Smooth muscle cell (in vitro differentiated cells): Measurements from ENCODE around the gene SLC40A1. TPM values are rescaled to one million over a fixed set of nuclear protein-coding genes. Genes with fewer than 3 reads are reported as not detected.

Experiments
- DNase-seq: peaks from one replicate; lab custom pipeline; 2025; ENCODE audit not compliant: unreplicated experiment; lab: John Stamatoyannopoulos, UW
- H2AFZ ChIP-seq: fragments of 200-600 bp; sonication (generic); 2 replicates; pipeline ENCODE4 v1.6.0; 2016; ENCODE audit warnings: antibody characterized with exemption, low read depth, mild to moderate bottlenecking
- H3F3A ChIP-seq: fragments of 200-600 bp; sonication (generic); 2 replicates; pipeline ENCODE4 v1.6.0; 2017; ENCODE audit warnings: antibody characterized with exemption, low read depth
- H3K27ac ChIP-seq: fragments of 200-600 bp; sonication (generic); 2 replicates; pipeline ENCODE4 v1.5.1; 2016; ENCODE audit warnings: low read depth, mild to moderate bottlenecking
- H3K27me3 ChIP-seq: fragments of 200-600 bp; sonication (generic); 2 replicates; pipeline ENCODE4 v1.6.1; 2016; ENCODE audit warnings: low read depth, mild to moderate bottlenecking
- H3K36me3 ChIP-seq: fragments of 200-600 bp; sonication (generic); 2 replicates; pipeline ENCODE4 v1.5.1; 2016; ENCODE audit warnings: low read depth
- H3K4me1 ChIP-seq: fragments of 200-600 bp; sonication (generic); 2 replicates; pipeline ENCODE4 v1.5.1; 2016; ENCODE audit warnings: low read depth
- H3K4me2 ChIP-seq: fragments of 200-600 bp; sonication (generic); 2 replicates; pipeline ENCODE4 v1.6.0; 2016; ENCODE audit warnings: mild to moderate bottlenecking
- H3K4me3 ChIP-seq: fragments of 200-600 bp; sonication (generic); 2 replicates; pipeline ENCODE4 v1.5.1; 2016; ENCODE audit warnings: mild to moderate bottlenecking
- H3K79me2 ChIP-seq: fragments of 200-600 bp; sonication (generic); 2 replicates; pipeline ENCODE4 v1.6.0; 2016; ENCODE audit warnings: low read depth, mild to moderate bottlenecking
- H3K9ac ChIP-seq: fragments of 200-600 bp; sonication (generic); 2 replicates; pipeline ENCODE4 v1.6.0; 2016; ENCODE audit warnings: low read depth
- H3K9me3 ChIP-seq: fragments of 200-600 bp; sonication (generic); replicated peaks from 2 replicates; pipeline ENCODE4 v1.5.1; 2016; ENCODE audit warnings: low read depth
- H4K20me1 ChIP-seq: fragments of 200-600 bp; sonication (generic); 2 replicates; pipeline ENCODE4 v1.6.0; 2016; ENCODE audit warnings: low read depth
- WGBS: methylation state at CpG from one replicate; pipeline ENCODE4 v1.1.7; 2016; ENCODE audit warnings: low lambda C conversion rate; 5-methylcytosine and 5-hydroxymethylcytosine counted together
- polyA plus RNA-seq: library from polyadenylated mRNA; unstranded; fragments of >200 nt; fragmentation: Nextera tagmentation; extraction: Ambion mirVana; gene quantifications from 2 replicates; pipeline ENCODE4 v1.2.1, GENCODE V29; 2016
- total RNA-seq: library from RNA; depleted of rRNA; stranded (reverse); fragments of >200 nt; gene quantifications from 2 replicates; pipeline ENCODE4 v1.2.3, GENCODE V29; 2014
- TF ChIP-seq, protein P1 (sequence below): fragments of 200-600 bp; sonication (generic); IDR thresholded peaks from 2 replicates; pipeline ENCODE4 v1.5.1; 2017; ENCODE audit warnings: borderline replicate concordance, mild to moderate bottlenecking, antibody characterized with exemption; ENCODE audit not compliant: insufficient read depth, poor library complexity, severe bottlenecking

The SLC40A1 gene
- total and polyA plus RNA-seq, 2 experiments from 2014 or later, result 8.7 to 10.5 TPM

- Histone ChIP-seq H3K9me3 (no peaks in the 10 kb centered on the region), H2AFZ (peak overlapping the region; percentile 59), H4K20me1 (no peaks in the 10 kb centered on the region), H3K4me3 (no peak overlapping the region), H3K9ac (no peak overlapping the region), H3K36me3 (no peaks in the 10 kb centered on the region), H3K27ac (no peak overlapping the region), H3K27me3 (no peaks in the 10 kb centered on the region), H3K4me1 (no peaks in the 10 kb centered on the region), H3F3A (no peaks in the 10 kb centered on the region), H3K4me2 (no peak overlapping the region), H3K79me2 (no peaks in the 10 kb centered on the region)
- 63% methylated on average over 2 of the region's 2 CpGs for WGBS
- DNase-seq, result no peak
- TF ChIP-seq, protein P1, sequence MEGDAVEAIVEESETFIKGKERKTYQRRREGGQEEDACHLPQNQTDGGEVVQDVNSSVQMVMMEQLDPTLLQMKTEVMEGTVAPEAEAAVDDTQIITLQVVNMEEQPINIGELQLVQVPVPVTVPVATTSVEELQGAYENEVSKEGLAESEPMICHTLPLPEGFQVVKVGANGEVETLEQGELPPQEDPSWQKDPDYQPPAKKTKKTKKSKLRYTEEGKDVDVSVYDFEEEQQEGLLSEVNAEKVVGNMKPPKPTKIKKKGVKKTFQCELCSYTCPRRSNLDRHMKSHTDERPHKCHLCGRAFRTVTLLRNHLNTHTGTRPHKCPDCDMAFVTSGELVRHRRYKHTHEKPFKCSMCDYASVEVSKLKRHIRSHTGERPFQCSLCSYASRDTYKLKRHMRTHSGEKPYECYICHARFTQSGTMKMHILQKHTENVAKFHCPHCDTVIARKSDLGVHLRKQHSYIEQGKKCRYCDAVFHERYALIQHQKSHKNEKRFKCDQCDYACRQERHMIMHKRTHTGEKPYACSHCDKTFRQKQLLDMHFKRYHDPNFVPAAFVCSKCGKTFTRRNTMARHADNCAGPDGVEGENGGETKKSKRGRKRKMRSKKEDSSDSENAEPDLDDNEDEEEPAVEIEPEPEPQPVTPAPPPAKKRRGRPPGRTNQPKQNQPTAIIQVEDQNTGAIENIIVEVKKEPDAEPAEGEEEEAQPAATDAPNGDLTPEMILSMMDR, result no peak
These were observed 31.1 kb downstream of the SLC40A1 start for GRCh38 chr2:189549449-189549832.

DNA sequence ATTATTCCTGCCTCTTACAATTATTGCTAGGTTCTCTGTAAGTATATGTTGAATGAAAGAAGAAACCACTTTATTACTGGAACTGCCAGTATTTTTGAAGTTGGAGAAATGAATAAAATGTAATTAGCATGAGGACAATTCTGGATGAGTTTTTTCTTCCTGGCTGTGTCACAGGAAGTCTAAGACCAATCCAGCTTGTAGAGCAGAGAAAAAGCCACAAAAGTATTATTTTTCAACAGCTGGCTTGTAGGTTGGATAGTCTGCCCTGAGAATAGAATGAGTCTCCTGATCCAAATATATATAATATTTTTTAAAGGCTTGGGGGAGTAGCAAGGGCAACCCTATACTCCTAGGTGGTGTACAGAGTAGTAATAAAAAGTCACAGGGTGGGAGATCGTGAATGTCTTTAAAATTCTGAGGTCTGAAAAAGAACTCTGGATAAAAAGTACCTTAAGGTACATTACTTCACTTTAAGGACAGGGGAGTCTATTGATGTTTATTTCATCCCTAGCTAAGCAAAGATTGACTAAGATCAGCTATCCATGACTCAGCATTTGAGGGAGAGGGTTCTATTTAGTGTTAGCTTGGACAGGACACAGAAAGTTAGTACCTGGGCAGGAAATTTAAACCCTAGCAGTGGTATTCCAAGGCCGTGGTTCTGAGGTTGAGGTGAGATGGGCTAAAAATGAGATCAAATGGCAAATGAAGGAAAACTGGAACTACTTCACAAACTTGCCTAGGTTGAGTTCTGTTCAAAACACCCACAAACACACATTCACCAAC is 31.7 kb downstream of the SLC40A1 start:
- Histone ChIP-seq H3K4me2 (no peak overlapping the region), H3K4me3 (no peak overlapping the region), H3F3A (no peaks in the 10 kb centered on the region), H3K4me1 (no peaks in the 10 kb centered on the region), H3K36me3 (no peaks in the 10 kb centered on the region), H3K79me2 (no peaks in the 10 kb centered on the region), H3K9me3 (no peaks in the 10 kb centered on the region), H2AFZ (peak overlapping the region; percentile 59), H3K9ac (no peak overlapping the region), H3K27me3 (no peaks in the 10 kb centered on the region), H4K20me1 (no peaks in the 10 kb centered on the region), H3K27ac (no peak overlapping the region)
- TF ChIP-seq, protein P1, result no peak
- no peak for DNase-seq
- WGBS, result 78% methylated on average over 2 of the region's 2 CpGs

GRCh38 chr2:189545418-189545817 is 35.2 kb downstream of the SLC40A1 start:
- 96% methylated on average over 1 of the region's 1 CpG for WGBS
- no peak overlapping the region for H2AFZ ChIP-seq

More at GRCh38 chr2:189545418-189545817, 35.2 kb downstream of the SLC40A1 start:
- H3K4me2 ChIP-seq, result no peak overlapping the region
- H3K27me3 ChIP-seq, result no peaks in the 10 kb centered on the region
- no peaks in the 10 kb centered on the region for H3K4me1 ChIP-seq
- H3K4me3 ChIP-seq, result no peak overlapping the region
- H3F3A ChIP-seq, result no peaks in the 10 kb centered on the region
- H3K9ac ChIP-seq, result no peak overlapping the region
- H3K79me2 ChIP-seq, result no peaks in the 10 kb centered on the region
- H3K27ac ChIP-seq, result no peak overlapping the region
- no peaks in the 10 kb centered on the region for H4K20me1 ChIP-seq
- TF ChIP-seq, protein P1, result no peak
- DNase-seq, result no peak
- H3K9me3 ChIP-seq, result no peaks in the 10 kb centered on the region
- no peaks in the 10 kb centered on the region for H3K36me3 ChIP-seq
